Activated naive CD8-positive, alpha-beta T cell treated with anti-CD3 and anti-CD28 coated beads, Interleukin-2, amount 10 ng/mL, durations not matched to agents 7 days and 5 days (primary cell): ENCODE data around the gene BMI1. TPM values are rescaled to one million over a fixed set of nuclear protein-coding genes. Genes with fewer than 3 reads are reported as not detected.

Experiments
- ATAC-seq: fragments of 150-1000 bp; cut with Tn5 transposase; one replicate; pipeline ENCODE4 v1.10.0; 2021; ENCODE audit warnings: low read depth, moderate library complexity
- POLR2A ChIA-PET: fragments of 350-600 bp; sonication (Branson Sonifier 250); formaldehyde crosslinking; loops from one replicate; lab custom pipeline; 2021; ENCODE audit warnings: antibody characterized with exemption; lab: Charles Lee
- DNase-seq: peaks from one replicate; pipeline ENCODE4 v3.0.0; 2021
- H3K27ac Mint-ChIP-seq: one replicate; pipeline ENCODE4 v1.8.0; 2022; ENCODE audit warnings: mild to moderate bottlenecking, mixed read lengths
- H3K27me3 Mint-ChIP-seq: one replicate; pipeline ENCODE4 v1.8.0; 2022; ENCODE audit warnings: mild to moderate bottlenecking, moderate library complexity, mixed read lengths
- H3K36me3 Mint-ChIP-seq: one replicate; pipeline ENCODE4 v1.8.0; 2021; ENCODE audit warnings: mild to moderate bottlenecking, mixed read lengths
- H3K4me1 Mint-ChIP-seq: one replicate; pipeline ENCODE4 v1.8.0; 2021; ENCODE audit warnings: mixed read lengths
- H3K4me3 Mint-ChIP-seq: one replicate; pipeline ENCODE4 v1.8.0; 2022; ENCODE audit warnings: mild to moderate bottlenecking, moderate library complexity, mixed read lengths
- H3K9me3 Mint-ChIP-seq: one replicate; pipeline ENCODE4 v1.8.0; 2021; ENCODE audit warnings: mixed read lengths
- total RNA-seq, 2 experiments: library from RNA; stranded (reverse); gene quantifications; one replicate each; pipeline ENCODE4 v1.2.3, GENCODE V29; 2021

Gene BMI1
- total RNA-seq, 2 experiments from 2014 or later: 40.0 to 44.5 TPM

GRCh38 chr10:22335173-22335933 lies 14.5 kb downstream of the BMI1 start:
- H3K27ac Mint-ChIP-seq: peak overlapping the region; percentile 80
- no peaks in the 10 kb centered on the region for H3K9me3 Mint-ChIP-seq
- H3K27me3 Mint-ChIP-seq: peaks cover 51% of the 10 kb centered on the region
- peak overlapping the region; percentile 83 for H3K4me3 Mint-ChIP-seq
- H3K4me1 Mint-ChIP-seq: peaks cover 36% of the 10 kb centered on the region
- POLR2A ChIA-PET: interaction anchor here (1.0 kb wide), 1 partner anchor 19 kb away, joined by 3 read pairs; the partner anchor contains the start of gene COMMD3
- ATAC-seq (peak; percentile 65), DNase-seq (peak; percentile 74)
- peaks cover 3% of the 10 kb centered on the region for H3K36me3 Mint-ChIP-seq

- Mint-ChIP-seq H3K4me3 (peak overlapping the region; percentile 31), H3K36me3 (peaks cover 3% of the 10 kb centered on the region), H3K9me3 (no peaks in the 10 kb centered on the region), H3K27me3 (peaks cover 62% of the 10 kb centered on the region), H3K4me1 (peaks cover 32% of the 10 kb centered on the region), H3K27ac (no peak overlapping the region)
- DNase-seq: no peak
- ATAC-seq: no peak
- POLR2A ChIA-PET: interaction anchor here (1.1 to 1.2 kb wide), 2 partner anchors 12 to 16 kb away, joined by 4 to 5 read pairs; no protein-coding TSS in a partner anchor
Observed at GRCh38 chr10:22338185-22338900, 17.4 kb downstream of the BMI1 start.

- no peak for ATAC-seq
- Mint-ChIP-seq H3K4me3 (peak overlapping the region; percentile 31), H3K4me1 (peaks cover 26% of the 10 kb centered on the region), H3K27me3 (peaks cover 68% of the 10 kb centered on the region), H3K36me3 (no peaks in the 10 kb centered on the region), H3K9me3 (no peaks in the 10 kb centered on the region), H3K27ac (no peak overlapping the region)
- DNase-seq: no peak
- POLR2A ChIA-PET: interaction anchor here (0.7 to 2.3 kb wide), 4 partner anchors 13 to 152 kb away, joined by 4 to 18 read pairs (median 5); partner anchors contain the start of gene COMMD3
Observed at GRCh38 chr10:22338931-22339330, 18.0 kb downstream of the BMI1 start.

- Mint-ChIP-seq H3K36me3 (no peaks in the 10 kb centered on the region), H3K4me1 (peaks cover 33% of the 10 kb centered on the region), H3K27ac (peak overlapping the region; percentile 88), H3K27me3 (peaks cover 77% of the 10 kb centered on the region), H3K4me3 (peak overlapping the region; percentile 89), H3K9me3 (no peaks in the 10 kb centered on the region)
- POLR2A ChIA-PET: interaction anchor here (0.5 to 2.6 kb wide), 13 partner anchors 8 to 822 kb away, joined by 3 to 19 read pairs (median 5); partner anchors contain the start of genes BMI1, COMMD3 and DNAJC1
- DNase-seq: no peak
- no peak for ATAC-seq
Observed at GRCh38 chr10:22339761-22340328, 18.9 kb downstream of the BMI1 start.

- H3K36me3 Mint-ChIP-seq: no peaks in the 10 kb centered on the region
- POLR2A ChIA-PET: interaction anchor here (0.5 to 2.6 kb wide), 13 partner anchors 9 to 822 kb away, joined by 3 to 19 read pairs (median 5); partner anchors contain the start of genes BMI1, COMMD3 and DNAJC1
- H3K27ac Mint-ChIP-seq: peak overlapping the region; percentile 88
- H3K9me3 Mint-ChIP-seq: no peaks in the 10 kb centered on the region
- DNase-seq: peak; percentile 85
- H3K27me3 Mint-ChIP-seq: peaks cover 79% of the 10 kb centered on the region
- peak overlapping the region; percentile 89 for H3K4me3 Mint-ChIP-seq
- ATAC-seq: peak; percentile 64
- H3K4me1 Mint-ChIP-seq: peaks cover 31% of the 10 kb centered on the region
Observed at GRCh38 chr10:22340329-22341189, 19.7 kb downstream of the BMI1 start.

- DNase-seq (no peak), ATAC-seq (no peak)
- H3K4me1 Mint-ChIP-seq: peaks cover 31% of the 10 kb centered on the region
- peaks cover under 1% of the 10 kb centered on the region for H3K36me3 Mint-ChIP-seq
- peaks cover 83% of the 10 kb centered on the region for H3K27me3 Mint-ChIP-seq
- peak overlapping the region; percentile 71 for H3K4me3 Mint-ChIP-seq
- H3K27ac Mint-ChIP-seq: peak overlapping the region; percentile 56
- POLR2A ChIA-PET: interaction anchor here (1.1 to 2.6 kb wide), 8 partner anchors 8 to 823 kb away, joined by 3 to 19 read pairs (median 6); partner anchors contain the start of genes BMI1 and COMMD3
- no peaks in the 10 kb centered on the region for H3K9me3 Mint-ChIP-seq
Observed at GRCh38 chr10:22341190-22341925, 20.5 kb downstream of the BMI1 start.

GRCh38 chr10:22341926-22342196 lies 21.0 kb downstream of the BMI1 start:
- DNase-seq (no peak), ATAC-seq (no peak)
- Mint-ChIP-seq H3K27ac (no peak overlapping the region), H3K27me3 (peaks cover 83% of the 10 kb centered on the region), H3K36me3 (peaks cover 2% of the 10 kb centered on the region), H3K4me1 (peaks cover 31% of the 10 kb centered on the region), H3K9me3 (no peaks in the 10 kb centered on the region), H3K4me3 (peak overlapping the region; percentile 44)
- POLR2A ChIA-PET: interaction anchor here (2.5 to 2.6 kb wide), 2 partner anchors 19 to 95 kb away, joined by 14 to 19 read pairs; partner anchors contain the start of gene BMI1

GRCh38 chr10:22342421-22342820 lies 21.5 kb downstream of the BMI1 start:
- Mint-ChIP-seq H3K4me1 (peaks cover 28% of the 10 kb centered on the region), H3K4me3 (no peak overlapping the region), H3K27me3 (peaks cover 82% of the 10 kb centered on the region), H3K27ac (no peak overlapping the region), H3K9me3 (no peaks in the 10 kb centered on the region), H3K36me3 (peaks cover 2% of the 10 kb centered on the region)
- DNase-seq (no peak), ATAC-seq (no peak)
- POLR2A ChIA-PET: no interaction called here

GRCh38 chr10:22343731-22344130 lies 22.8 kb downstream of the BMI1 start:
- H3K4me3 Mint-ChIP-seq: no peak overlapping the region
- no peak for ATAC-seq
- H3K27me3 Mint-ChIP-seq: peaks cover 82% of the 10 kb centered on the region
- no peak overlapping the region for H3K27ac Mint-ChIP-seq
- peaks cover 21% of the 10 kb centered on the region for H3K4me1 Mint-ChIP-seq
- DNase-seq: no peak
- H3K9me3 Mint-ChIP-seq: no peaks in the 10 kb centered on the region
- peaks cover 2% of the 10 kb centered on the region for H3K36me3 Mint-ChIP-seq
- POLR2A ChIA-PET: interaction anchor here (0.7 kb wide), 1 partner anchor 303 kb away, joined by 3 read pairs; no protein-coding TSS in a partner anchor

GRCh38 chr10:22344249-22344648 lies 23.4 kb downstream of the BMI1 start:
- ATAC-seq (no peak), DNase-seq (no peak)
- H3K36me3 Mint-ChIP-seq: peaks cover 2% of the 10 kb centered on the region
- no peaks in the 10 kb centered on the region for H3K9me3 Mint-ChIP-seq
- H3K27ac Mint-ChIP-seq: no peak overlapping the region
- H3K27me3 Mint-ChIP-seq: peaks cover 82% of the 10 kb centered on the region
- POLR2A ChIA-PET: interaction anchor here (0.7 kb wide), 1 partner anchor 302 kb away, joined by 3 read pairs; no protein-coding TSS in a partner anchor
- H3K4me1 Mint-ChIP-seq: peaks cover 21% of the 10 kb centered on the region
- H3K4me3 Mint-ChIP-seq: peak overlapping the region; percentile 37

- Mint-ChIP-seq H3K9me3 (no peaks in the 10 kb centered on the region), H3K4me1 (peaks cover 20% of the 10 kb centered on the region), H3K4me3 (peak overlapping the region; percentile 37), H3K36me3 (peaks cover 2% of the 10 kb centered on the region), H3K27me3 (peaks cover 83% of the 10 kb centered on the region), H3K27ac (no peak overlapping the region)
- DNase-seq (no peak), ATAC-seq (no peak)
- POLR2A ChIA-PET: interaction anchor here (0.9 to 1.0 kb wide), 2 partner anchors 29 to 92 kb away, joined by 3 to 5 read pairs; partner anchors contain the start of gene COMMD3
Observed at GRCh38 chr10:22344781-22345300, 23.9 kb downstream of the BMI1 start.
